Measurements from ENCODE around the gene LRSAM1.

DNA sequence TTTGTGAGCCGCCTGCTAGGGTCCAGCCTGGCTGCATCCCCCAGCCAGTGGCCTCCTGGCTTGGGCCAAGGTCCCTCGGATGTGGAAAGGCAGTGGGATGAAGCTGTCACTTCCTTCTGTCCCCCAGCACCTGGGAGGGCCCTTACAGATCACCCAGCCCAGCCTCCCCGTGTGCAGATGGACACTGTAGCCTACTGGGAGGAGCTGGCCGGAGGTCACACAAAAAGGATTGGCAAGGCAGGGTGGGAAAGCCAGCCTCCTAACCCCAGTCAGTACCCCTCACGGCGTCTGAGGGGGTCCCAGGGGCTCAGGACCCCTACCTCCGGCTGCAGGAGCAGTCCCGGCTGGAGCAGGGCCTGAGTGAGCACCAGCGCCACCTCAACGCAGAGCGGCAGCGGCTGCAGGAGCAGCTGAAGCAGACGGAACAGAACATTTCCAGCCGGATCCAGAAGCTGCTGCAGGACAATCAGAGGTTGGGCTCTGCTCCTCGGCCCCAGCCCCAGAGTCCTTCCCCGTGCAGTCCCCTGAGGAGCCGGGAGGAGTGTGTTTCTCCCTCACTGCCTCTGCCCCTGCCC, 28.3 kb downstream of the LRSAM1 start:
- TF ChIP-seq GATA2 (IDR thresholded peaks at IDR 0.05; ENCODE audit: low read depth, low read length) (no peak), GATA3 (IDR thresholded peaks at IDR 0.05; ENCODE audit: low read depth, low read length) (no peak)

Measured in SH-SY5Y (cell line).